ENCODE data around the gene PTPN22. TPM values are rescaled to one million over a fixed set of nuclear protein-coding genes. Genes with fewer than 3 reads are reported as not detected.

The PTPN22 gene
- total and polyA plus RNA-seq, 9 donors: 0.24 to 4.2 (median 1.6) TPM

- no peak for TF ChIP-seq EP300 (IDR thresholded peaks at IDR 0.05)
- TF ChIP-seq POLR2A (IDR thresholded peaks at IDR 0.05): no peak
- TF ChIP-seq CTCF (IDR thresholded peaks at IDR 0.05): no peak
- Histone ChIP-seq H3K4me3 (no peak overlapping the region), H3K27me3 (no peaks in the 10 kb centered on the region), H3K4me1 (ENCODE audit: insufficient read depth) (no peaks in the 10 kb centered on the region), H3K36me3 (no peaks in the 10 kb centered on the region), H3K9me3 (no peaks in the 10 kb centered on the region), H3K27ac (no peak overlapping the region)
- intact Hi-C loops (cut with DNase I): no loop called here
- no peak for DNase-seq
- WGBS, 3 donors: 90 to 94% (median 94%) methylated on average over 2 of the region's 2 CpGs
Observed at GRCh38 chr1:113875714-113876113, 4.2 kb upstream of the PTPN22 start.

GRCh38 chr1:113874012-113874879 is 2.7 kb upstream of the PTPN22 start:
- WGBS, 3 donors: 56 to 75% (median 62%) methylated on average over 1 of the region's 1 CpG
- DNase-seq: no peak

GRCh38 chr1:113872219-113872935 is 865 bp upstream of the PTPN22 start:
- Histone ChIP-seq H3K4me3 (no peak overlapping the region), H3K4me1 (ENCODE audit: insufficient read depth) (no peaks in the 10 kb centered on the region), H3K36me3 (no peaks in the 10 kb centered on the region), H3K27ac (no peak overlapping the region), H3K27me3 (no peaks in the 10 kb centered on the region), H3K9me3 (no peaks in the 10 kb centered on the region)
- intact Hi-C loops (cut with DNase I): no loop called here
- DNase-seq: no peak
- TF ChIP-seq CTCF (IDR thresholded peaks at IDR 0.05) (no peak), EP300 (IDR thresholded peaks at IDR 0.05) (no peak), POLR2A (IDR thresholded peaks at IDR 0.05) (no peak)

More at GRCh38 chr1:113874012-113874879, 2.7 kb upstream of the PTPN22 start:
- no peaks in the 10 kb centered on the region for H3K27me3 ChIP-seq
- H3K36me3 ChIP-seq: no peaks in the 10 kb centered on the region
- no peaks in the 10 kb centered on the region for H3K9me3 ChIP-seq
- H3K4me1 ChIP-seq (ENCODE audit: insufficient read depth): no peaks in the 10 kb centered on the region
- intact Hi-C loops (cut with DNase I): no loop called here
- H3K27ac ChIP-seq: no peak overlapping the region
- TF ChIP-seq CTCF (IDR thresholded peaks at IDR 0.05): no peak
- no peak for TF ChIP-seq POLR2A (IDR thresholded peaks at IDR 0.05)
- TF ChIP-seq EP300 (IDR thresholded peaks at IDR 0.05): no peak
- H3K4me3 ChIP-seq: no peak overlapping the region

- intact Hi-C loops (cut with DNase I): no loop called here
- Histone ChIP-seq H3K4me3 (no peak overlapping the region), H3K9me3 (no peaks in the 10 kb centered on the region), H3K36me3 (no peaks in the 10 kb centered on the region), H3K27ac (no peak overlapping the region), H3K27me3 (no peaks in the 10 kb centered on the region), H3K4me1 (ENCODE audit: insufficient read depth) (no peaks in the 10 kb centered on the region)
- 84 to 98% (median 93%) methylated on average over 3 of the region's 3 CpGs for WGBS, 3 donors
- no peak for DNase-seq
- TF ChIP-seq POLR2A (IDR thresholded peaks at IDR 0.05) (no peak), CTCF (IDR thresholded peaks at IDR 0.05) (no peak), EP300 (IDR thresholded peaks at IDR 0.05) (no peak)
Observed at GRCh38 chr1:113870778-113871177, 734 bp downstream of the PTPN22 start.
